Ascending aorta (tissue), 2 donors: ENCODE measurements around the gene LRRC8C. TPM values are rescaled to one million over a fixed set of nuclear protein-coding genes. Genes with fewer than 3 reads are reported as not detected.
"Not testable (repeated sequence)": the region's sequence is repeated elsewhere in the genome, so short reads cannot be mapped to it uniquely, and the experiment has no call there.

Experiments
- DNase-seq, 2 donors: peaks; one replicate each; pipeline ENCODE4 v3.0.0-alpha.2; 2019; ENCODE audit warnings: low spot score in 2 of 2
- H3K27ac ChIP-seq, 2 donors: fragments of 200-600 bp; sonication (generic); one replicate each; pipeline ENCODE4 v1.5.1; 2016 to 2017; ENCODE audit warnings: mild to moderate bottlenecking in 1 of 2
- H3K27me3 ChIP-seq: fragments of 200-600 bp; sonication (generic); one replicate; pipeline ENCODE4 v1.5.1; 2017
- H3K36me3 ChIP-seq, 2 donors: fragments of 200-600 bp; sonication (generic); one replicate each; pipeline ENCODE4 v1.5.1; 2016
- H3K4me1 ChIP-seq, 2 donors: fragments of 200-600 bp; sonication (generic); one replicate each; pipeline ENCODE4 v1.5.1; 2016 to 2017; ENCODE audit warnings: mild to moderate bottlenecking in 1 of 2
- H3K4me3 ChIP-seq, 2 donors: fragments of 200-600 bp; sonication (generic); one replicate each; pipeline ENCODE4 v1.5.1; 2016 to 2017; ENCODE audit warnings: mild to moderate bottlenecking in 1 of 2
- H3K9me3 ChIP-seq, 2 donors: fragments of 200-600 bp; sonication (generic); one replicate each; pipeline ENCODE4 v1.5.1; 2016
- intact Hi-C: fragments of 100-400 bp; cut with DNase I; formaldehyde crosslinking; loops from one replicate; pipeline ENCODE4 v1.15.1; 2023
- total RNA-seq: library from RNA; depleted of rRNA; stranded (reverse); fragments of >200 nt; gene quantifications from one replicate; pipeline ENCODE4 v1.1.0, GENCODE V29; 2016
- TF ChIP-seq, protein P1 (sequence below), 3 experiments: fragments of 200-600 bp in 2 of 3; fragments of 450-650 bp in 1 of 3; sonication (generic) in 2 of 3; IDR thresholded peaks; one replicate each; pipeline ENCODE4 v1.5.1; 2016 to 2019; ENCODE audit warnings: antibody characterized with exemption in 3 of 3, mild to moderate bottlenecking in 1 of 3, moderate library complexity in 1 of 3

Gene LRRC8C
- total RNA-seq, 1 donor from 2014 or later = 7.5 TPM

DNA sequence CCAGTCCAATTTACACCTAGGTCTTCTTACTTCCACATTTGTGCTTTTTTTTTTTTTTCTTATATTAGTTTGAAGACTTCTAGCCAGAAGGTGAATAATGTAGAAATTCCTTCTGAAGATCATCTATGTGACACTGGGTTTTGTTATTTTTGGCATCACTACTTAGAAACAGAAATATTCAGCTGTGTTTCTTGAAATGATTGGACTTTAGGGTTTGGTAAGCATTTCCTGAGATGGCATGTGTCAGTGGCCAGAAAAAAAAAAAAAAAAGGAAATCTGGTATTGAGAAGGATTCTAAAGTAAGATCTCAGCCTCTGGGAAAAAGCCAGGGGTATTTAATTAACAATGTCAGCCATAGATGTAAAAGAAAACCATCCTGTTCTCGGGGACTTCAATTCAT, 43.4 kb upstream of the LRRC8C start:
- no peak overlapping the region for H3K27ac ChIP-seq
- TF ChIP-seq, protein P1, sequence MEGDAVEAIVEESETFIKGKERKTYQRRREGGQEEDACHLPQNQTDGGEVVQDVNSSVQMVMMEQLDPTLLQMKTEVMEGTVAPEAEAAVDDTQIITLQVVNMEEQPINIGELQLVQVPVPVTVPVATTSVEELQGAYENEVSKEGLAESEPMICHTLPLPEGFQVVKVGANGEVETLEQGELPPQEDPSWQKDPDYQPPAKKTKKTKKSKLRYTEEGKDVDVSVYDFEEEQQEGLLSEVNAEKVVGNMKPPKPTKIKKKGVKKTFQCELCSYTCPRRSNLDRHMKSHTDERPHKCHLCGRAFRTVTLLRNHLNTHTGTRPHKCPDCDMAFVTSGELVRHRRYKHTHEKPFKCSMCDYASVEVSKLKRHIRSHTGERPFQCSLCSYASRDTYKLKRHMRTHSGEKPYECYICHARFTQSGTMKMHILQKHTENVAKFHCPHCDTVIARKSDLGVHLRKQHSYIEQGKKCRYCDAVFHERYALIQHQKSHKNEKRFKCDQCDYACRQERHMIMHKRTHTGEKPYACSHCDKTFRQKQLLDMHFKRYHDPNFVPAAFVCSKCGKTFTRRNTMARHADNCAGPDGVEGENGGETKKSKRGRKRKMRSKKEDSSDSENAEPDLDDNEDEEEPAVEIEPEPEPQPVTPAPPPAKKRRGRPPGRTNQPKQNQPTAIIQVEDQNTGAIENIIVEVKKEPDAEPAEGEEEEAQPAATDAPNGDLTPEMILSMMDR (IDR thresholded peaks at IDR 0.05) = no peak
- intact Hi-C loops = no loop called here
- DNase-seq = no peak
- H3K36me3 ChIP-seq = no peaks in the 10 kb centered on the region
- no peaks in the 10 kb centered on the region for H3K9me3 ChIP-seq
- no peak overlapping the region for H3K4me3 ChIP-seq
- no peaks in the 10 kb centered on the region for H3K4me1 ChIP-seq
- H3K27me3 ChIP-seq = no peaks in the 10 kb centered on the region

DNA sequence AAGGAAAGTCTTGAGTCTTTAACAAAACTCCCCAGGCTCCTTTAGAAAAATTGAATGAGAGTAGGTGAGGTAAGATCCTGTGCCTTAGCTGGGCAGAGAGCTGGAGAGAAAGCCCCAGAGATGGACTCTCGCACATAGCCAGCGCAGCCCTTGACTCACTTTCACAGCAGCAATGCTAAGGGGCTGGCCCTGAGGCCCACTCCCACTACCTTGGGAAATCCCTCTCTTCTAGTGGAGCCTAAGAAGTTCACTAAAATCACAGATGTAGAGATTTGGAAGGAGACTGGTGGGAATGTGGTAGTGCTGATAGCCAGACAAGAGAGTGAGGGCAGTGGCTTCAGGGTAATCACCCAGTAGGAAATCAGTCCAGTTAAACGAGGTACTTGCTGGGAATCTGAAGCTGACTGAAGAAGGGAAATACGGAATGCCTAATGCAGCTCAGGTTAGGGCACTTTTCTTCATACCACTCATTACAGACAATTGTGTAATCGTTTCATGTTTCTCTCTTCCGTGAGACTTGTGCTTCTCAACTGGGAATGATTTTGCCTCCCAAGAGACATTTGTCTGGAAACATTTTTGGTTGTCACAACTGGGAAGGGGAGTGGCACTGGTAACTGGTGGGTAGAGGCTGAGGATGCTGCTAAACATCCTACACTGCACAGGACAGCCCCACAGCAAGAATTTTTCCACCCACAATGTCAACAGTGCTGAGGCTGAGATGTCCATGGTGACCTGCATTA, 42.4 kb upstream of the LRRC8C start:
- Histone ChIP-seq H3K27ac (no peak overlapping the region), H3K9me3 (no peaks in the 10 kb centered on the region), H3K27me3 (no peaks in the 10 kb centered on the region), H3K36me3 (no peaks in the 10 kb centered on the region), H3K4me1 (no peaks in the 10 kb centered on the region), H3K4me3 (no peak overlapping the region)
- DNase-seq = no peak
- TF ChIP-seq, protein P1 (IDR thresholded peaks at IDR 0.05) = no peak
- intact Hi-C loops = no loop called here

DNA sequence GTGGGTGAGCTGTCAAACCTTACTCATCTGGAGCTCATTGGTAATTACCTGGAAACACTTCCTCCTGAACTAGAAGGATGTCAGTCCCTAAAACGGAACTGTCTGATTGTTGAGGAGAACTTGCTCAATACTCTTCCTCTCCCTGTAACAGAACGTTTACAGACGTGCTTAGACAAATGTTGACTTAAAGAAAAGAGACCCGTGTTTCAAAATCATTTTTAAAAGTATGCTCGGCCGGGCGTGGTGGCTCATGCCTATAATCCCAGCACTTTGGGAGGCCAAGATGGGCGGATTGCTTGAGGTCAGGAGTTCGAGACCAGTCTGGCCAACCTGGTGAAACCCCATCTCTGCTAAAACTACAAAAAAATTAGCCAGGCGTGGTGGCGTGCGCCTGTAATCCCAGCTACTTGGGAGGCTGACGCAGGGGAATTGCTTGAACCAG, 40.0 kb upstream of the LRRC8C start:
- H3K4me1 ChIP-seq, H3K27me3 ChIP-seq, H3K27ac ChIP-seq, H3K36me3 ChIP-seq, H3K4me3 ChIP-seq, H3K9me3 ChIP-seq, intact Hi-C loops, DNase-seq: not testable (repeated sequence)

DNA sequence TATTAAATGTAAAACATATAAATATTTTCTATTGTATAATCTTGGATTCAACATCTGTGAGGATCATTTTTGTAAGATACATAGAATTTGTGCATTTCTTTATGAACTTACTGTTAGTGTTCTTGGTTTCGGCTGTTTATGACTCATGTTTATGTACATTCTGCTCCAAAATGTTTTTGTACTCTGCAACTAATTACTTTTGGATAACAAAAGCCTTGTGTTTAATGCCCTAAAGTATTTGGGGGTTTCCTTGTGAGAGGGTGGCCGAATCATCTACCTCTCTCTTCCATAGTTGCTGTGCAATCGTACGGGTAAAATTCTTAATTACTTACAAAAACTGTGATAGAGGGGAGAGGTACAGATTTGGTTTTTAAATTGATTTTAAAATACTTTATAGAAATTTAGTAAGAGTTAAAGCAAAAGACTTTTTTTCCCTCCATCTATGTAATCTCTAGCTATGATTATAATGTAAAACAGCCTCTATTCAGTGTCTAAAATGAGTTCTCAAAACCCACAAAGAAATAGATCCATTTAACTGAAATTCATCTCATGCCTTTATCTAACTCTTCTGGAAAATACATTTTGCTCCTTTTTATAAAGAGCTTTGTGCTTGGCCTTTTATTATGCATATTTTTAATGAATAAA, 38.7 kb upstream of the LRRC8C start:
- DNase-seq = no peak
- H3K9me3 ChIP-seq = no peaks in the 10 kb centered on the region
- TF ChIP-seq, protein P1 (IDR thresholded peaks at IDR 0.05) = no peak
- intact Hi-C loops = no loop called here
- H3K27me3 ChIP-seq = no peaks in the 10 kb centered on the region
- H3K4me1 ChIP-seq = no peaks in the 10 kb centered on the region
- H3K4me3 ChIP-seq = no peak overlapping the region
- H3K27ac ChIP-seq = no peak overlapping the region
- H3K36me3 ChIP-seq = no peaks in the 10 kb centered on the region

DNA sequence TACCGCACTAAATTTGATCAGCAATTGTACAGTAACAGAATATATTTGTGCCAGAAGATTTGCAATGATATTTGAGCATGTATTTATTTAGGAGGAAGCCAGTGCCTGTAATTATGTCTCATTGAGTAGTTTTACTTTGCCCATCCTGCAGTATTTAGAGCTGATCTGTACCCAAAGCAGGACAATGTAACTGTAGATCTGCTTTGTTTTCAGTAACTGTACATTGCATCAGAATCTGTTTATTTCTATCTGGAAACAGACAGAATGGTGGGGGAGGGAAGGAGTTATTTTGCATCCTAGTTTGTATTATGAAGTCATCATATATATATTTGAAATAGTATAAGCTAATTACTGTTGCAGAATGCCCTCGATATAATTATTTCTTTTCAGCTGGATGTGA, 36.2 kb upstream of the LRRC8C start:
- DNase-seq = no peak
- intact Hi-C loops = no loop called here
- H3K4me1 ChIP-seq = no peaks in the 10 kb centered on the region
- no peak overlapping the region for H3K4me3 ChIP-seq
- no peak overlapping the region for H3K27ac ChIP-seq
- no peaks in the 10 kb centered on the region for H3K36me3 ChIP-seq
- H3K27me3 ChIP-seq = no peaks in the 10 kb centered on the region
- TF ChIP-seq, protein P1 (IDR thresholded peaks at IDR 0.05) = no peak
- no peaks in the 10 kb centered on the region for H3K9me3 ChIP-seq
